T-helper 1 cell treated with Interleukin-12 subunit alpha and Interleukin-12 subunit beta and Interleukin-4 antibody, amounts not matched to agents 30 μg/mL and 1 μg/mL, for 36 hours (primary cell): ENCODE measurements around the gene OBSL1.

ENCODE experiments used
- H3K27ac Mint-ChIP-seq: one replicate; pipeline ENCODE4 v1.8.0; 2021; ENCODE audit warnings: mild to moderate bottlenecking, mixed read lengths
- H3K27me3 Mint-ChIP-seq: one replicate; pipeline ENCODE4 v1.8.0; 2021; ENCODE audit warnings: low read depth, mixed read lengths
- H3K36me3 Mint-ChIP-seq: one replicate; pipeline ENCODE4 v1.8.0; 2021; ENCODE audit warnings: low read depth, mixed read lengths
- H3K4me1 Mint-ChIP-seq: one replicate; pipeline ENCODE4 v1.8.0; 2021; ENCODE audit warnings: low read depth, mixed read lengths
- H3K4me3 Mint-ChIP-seq: one replicate; pipeline ENCODE4 v1.8.0; 2021; ENCODE audit warnings: mild to moderate bottlenecking, moderate library complexity, mixed read lengths
- H3K9me3 Mint-ChIP-seq: one replicate; pipeline ENCODE4 v1.8.0; 2021; ENCODE audit warnings: mixed read lengths

The OBSL1 gene

GRCh38 chr2:219505585-219505984 is 65.8 kb downstream of the OBSL1 start:
- no peak overlapping the region for H3K27ac Mint-ChIP-seq
- peaks cover 7% of the 10 kb centered on the region for H3K4me1 Mint-ChIP-seq
- H3K27me3 Mint-ChIP-seq, result peaks cover 12% of the 10 kb centered on the region
- no peak overlapping the region for H3K4me3 Mint-ChIP-seq
- no peaks in the 10 kb centered on the region for H3K9me3 Mint-ChIP-seq
- H3K36me3 Mint-ChIP-seq, result peaks cover 15% of the 10 kb centered on the region

GRCh38 chr2:219502618-219503017 is 68.7 kb downstream of the OBSL1 start:
- H3K27me3 Mint-ChIP-seq, result peaks cover 8% of the 10 kb centered on the region
- H3K9me3 Mint-ChIP-seq, result no peaks in the 10 kb centered on the region
- no peak overlapping the region for H3K4me3 Mint-ChIP-seq
- H3K27ac Mint-ChIP-seq, result no peak overlapping the region
- peaks cover 13% of the 10 kb centered on the region for H3K36me3 Mint-ChIP-seq
- H3K4me1 Mint-ChIP-seq, result peaks cover 23% of the 10 kb centered on the region

DNA sequence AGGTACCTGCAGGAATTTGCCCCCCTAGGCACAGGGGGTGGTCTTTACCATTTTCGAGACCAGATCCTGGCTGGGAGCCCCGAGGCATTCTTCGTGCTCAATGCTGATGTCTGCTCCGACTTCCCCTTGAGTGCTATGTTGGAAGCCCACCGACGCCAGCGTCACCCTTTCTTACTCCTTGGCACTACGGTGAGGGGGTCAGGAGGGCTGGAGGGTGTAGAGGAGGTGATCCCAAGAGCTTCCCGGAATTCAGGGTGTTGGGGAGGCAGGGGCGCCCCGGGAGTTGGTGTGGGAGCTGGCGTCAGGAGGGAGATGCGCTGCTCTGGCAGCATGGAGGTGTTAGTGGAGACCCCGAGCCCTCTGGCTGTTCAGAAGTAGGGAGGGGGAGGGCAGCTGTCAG is 69.5 kb downstream of the OBSL1 start:
- peaks cover 14% of the 10 kb centered on the region for H3K27me3 Mint-ChIP-seq
- H3K9me3 Mint-ChIP-seq, result no peaks in the 10 kb centered on the region
- no peak overlapping the region for H3K27ac Mint-ChIP-seq
- H3K4me1 Mint-ChIP-seq, result peaks cover 23% of the 10 kb centered on the region
- H3K4me3 Mint-ChIP-seq, result no peak overlapping the region
- peaks cover 13% of the 10 kb centered on the region for H3K36me3 Mint-ChIP-seq
